Hypothalamus (tissue), 51 donors: ENCODE results near the gene LAMTOR1.

ENCODE experiments used
- DNase-seq, 51 donors: peaks; one replicate each; lab custom pipeline; 2025; lab: John Stamatoyannopoulos, UW

The LAMTOR1 gene

DNA sequence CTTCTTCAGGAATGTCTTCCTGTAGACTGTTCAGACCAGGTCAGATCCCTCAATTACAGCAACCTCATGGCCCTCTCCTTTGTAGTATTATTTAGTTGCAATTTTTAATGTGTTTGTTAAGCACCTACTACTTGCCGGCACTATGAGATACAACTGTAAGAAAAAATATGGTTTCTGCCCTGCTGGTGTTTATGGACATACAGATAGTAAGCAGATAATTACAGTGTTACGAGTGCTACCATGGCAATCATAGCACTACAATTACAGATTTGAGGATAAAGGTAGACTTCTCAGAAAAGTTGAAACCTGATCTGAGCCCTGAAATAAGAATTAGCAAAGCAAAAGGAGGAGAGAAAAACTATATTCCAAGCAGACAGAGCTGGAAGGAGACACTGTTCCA lies 19.7 kb downstream of the LAMTOR1 start:
- no peak for DNase-seq

DNA sequence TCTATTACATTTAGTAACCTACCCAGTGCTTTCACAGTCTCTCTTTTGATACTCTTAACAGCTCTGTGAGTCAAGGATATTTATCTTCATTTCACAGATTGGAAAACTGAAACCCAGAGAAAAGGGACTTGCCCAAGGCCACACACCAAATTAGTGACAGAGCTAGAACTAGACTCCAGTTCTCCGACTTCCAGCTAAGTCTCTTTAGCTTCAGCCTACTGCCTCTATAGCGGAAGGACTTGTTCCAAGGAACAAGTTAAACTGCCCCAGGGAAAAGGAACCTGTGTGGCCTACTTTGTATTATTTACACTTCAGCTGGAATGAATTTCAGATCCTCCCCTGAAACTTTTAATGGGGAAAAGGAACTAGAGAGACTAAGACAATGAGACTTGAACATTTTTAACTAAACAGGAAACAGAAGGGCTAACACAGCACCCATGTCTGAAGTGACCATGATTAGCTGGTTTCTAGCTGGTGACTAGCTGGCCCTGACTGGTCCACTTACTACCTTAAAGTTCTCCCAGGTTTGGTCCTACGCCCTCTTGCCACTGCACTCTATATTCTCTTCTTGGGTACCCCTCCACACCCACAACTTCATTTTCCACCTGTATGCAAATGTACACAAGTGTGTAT lies 21.2 kb downstream of the LAMTOR1 start:
- no peak for DNase-seq

DNA sequence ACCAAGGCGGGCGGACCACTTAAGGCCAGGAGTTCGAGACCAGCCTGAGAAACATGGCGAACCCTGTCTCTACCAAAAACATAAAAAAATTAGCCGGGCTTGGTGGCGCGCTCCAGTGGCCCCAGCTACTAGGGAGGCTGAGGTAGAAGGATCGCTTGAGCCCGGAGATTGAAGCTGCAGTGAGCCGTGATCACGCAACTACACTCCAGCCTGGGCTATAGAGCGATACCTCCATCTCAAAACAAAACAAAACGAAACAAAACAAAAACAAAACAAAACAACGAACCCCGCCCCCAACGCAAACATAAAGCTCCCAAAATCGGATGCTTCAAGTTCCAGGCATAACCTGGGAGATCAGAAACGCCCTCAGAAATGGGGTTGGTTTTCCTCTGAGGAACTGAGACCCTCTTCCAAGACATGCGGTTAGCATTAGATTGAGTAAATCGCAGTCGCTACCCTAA lies 21.9 kb downstream of the LAMTOR1 start:
- DNase-seq = no peak

DNA sequence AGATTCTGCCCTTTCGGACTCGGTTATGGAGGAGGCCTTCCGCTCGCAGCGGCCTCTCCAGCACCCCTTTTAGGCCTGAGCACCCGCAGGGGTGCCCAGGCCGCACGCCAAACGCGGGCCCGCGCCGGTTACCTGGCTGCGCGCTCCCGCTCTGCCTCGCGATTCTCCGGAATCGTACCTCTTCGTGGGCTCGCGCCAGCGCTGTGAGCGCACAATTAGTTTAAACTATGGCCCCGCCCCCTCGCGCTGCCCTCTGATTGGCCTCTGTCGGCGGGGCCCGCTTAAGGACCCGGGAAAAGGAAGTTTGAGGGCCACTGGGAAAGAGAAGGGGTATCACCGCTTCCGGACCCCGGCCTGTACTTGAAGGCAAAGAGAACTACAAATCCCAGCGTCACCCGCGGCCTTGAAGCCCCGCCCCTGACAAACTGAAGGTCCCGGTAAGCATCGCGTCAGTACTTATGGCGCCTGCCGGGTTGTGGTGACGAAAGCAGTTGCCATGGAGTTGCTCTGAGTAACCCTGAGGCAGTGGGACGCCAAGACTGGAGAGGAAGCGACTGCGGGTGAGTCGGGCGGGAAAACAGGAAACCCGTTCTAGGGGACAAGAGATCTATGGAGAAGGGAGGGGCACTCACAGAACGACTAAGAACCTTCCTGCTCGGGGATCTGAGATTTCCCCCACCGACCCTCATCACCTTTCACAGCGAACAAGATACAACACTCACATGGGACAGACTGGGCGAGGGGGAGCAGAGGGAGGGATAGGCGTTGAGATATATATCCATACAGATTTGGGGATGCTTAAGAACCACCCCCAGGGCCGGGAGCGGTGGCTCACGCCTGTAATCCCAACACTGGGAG lies 22.5 kb downstream of the LAMTOR1 start, which contains the start of the genes LRRC51 and NUMA1:
Gene LRRC51, plus strand, starts transcription at position 525 of the 858 bp plus-strand sequence. CDS start 8,234 bp downstream, outside the sequence.
Gene NUMA1, minus strand, starts transcription at position 217 of the 858 bp plus-strand sequence. CDS start 44,599 bp downstream, outside the sequence.
- peak; percentile 61 to 100 (median 98) for DNase-seq

DNA sequence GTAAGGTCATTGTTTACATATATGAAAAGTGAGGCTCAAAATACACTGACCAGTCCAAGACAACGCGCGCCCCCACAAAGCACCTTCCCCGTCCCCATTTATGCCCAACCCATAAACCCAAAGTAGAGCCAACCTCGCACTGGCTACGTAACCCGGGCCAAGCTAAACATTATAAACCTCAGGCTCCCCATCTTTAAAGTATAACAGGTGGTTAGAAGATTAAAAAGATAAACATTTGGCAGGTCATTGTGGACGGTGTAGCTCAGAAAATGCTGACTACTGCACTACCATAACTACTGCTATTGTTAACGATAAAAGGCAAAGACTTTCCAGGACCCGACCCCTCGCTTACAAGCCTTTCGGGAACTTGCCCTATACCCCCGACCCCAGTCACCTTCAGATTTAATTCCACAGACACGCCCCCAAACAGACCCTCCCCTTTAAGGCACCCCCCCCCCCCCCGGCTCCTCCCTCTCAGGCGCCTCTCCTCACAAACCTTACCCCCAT lies 23.2 kb downstream of the LAMTOR1 start:
- DNase-seq = peak in 1 of 51 donors; percentile 59

DNA sequence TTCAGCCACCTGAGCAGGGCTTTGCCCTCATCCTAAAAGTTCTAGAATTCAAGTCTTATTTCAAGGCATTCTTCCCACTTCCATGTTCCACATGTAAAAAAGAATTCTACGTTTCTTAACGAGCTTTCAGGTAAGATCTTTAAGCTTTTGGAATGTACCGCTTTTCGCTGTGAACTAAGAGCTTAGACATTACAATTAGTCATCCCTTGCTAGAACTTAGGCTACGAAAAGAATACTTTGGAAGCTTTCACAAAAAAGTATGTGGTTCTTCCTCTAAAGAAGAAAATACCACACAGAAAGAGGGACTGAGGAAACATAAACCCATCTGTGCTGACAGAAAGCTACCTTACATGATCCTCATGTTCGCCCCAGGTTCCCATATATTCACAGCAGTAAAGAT lies 24.6 kb downstream of the LAMTOR1 start:
- no peak for DNase-seq

DNA sequence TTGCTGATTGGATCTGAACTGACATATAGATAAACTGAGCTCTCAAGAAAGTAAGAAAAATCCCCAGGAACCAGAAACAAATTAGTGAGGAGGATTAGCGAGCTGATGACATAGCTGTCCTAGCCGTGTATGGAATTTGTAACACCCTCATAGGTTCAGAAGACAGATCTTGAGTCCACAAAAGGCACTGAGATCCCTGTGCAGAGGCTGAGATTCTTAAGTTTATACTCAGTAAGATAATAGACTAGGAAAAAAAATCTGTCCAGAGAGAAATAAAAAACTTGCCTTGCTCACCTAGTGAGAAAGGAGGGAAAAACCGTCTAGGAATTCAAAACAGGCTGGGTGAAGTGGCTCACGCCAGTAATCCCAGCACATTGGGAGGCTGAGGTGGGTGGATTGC lies 27.3 kb downstream of the LAMTOR1 start:
- no peak for DNase-seq

DNA sequence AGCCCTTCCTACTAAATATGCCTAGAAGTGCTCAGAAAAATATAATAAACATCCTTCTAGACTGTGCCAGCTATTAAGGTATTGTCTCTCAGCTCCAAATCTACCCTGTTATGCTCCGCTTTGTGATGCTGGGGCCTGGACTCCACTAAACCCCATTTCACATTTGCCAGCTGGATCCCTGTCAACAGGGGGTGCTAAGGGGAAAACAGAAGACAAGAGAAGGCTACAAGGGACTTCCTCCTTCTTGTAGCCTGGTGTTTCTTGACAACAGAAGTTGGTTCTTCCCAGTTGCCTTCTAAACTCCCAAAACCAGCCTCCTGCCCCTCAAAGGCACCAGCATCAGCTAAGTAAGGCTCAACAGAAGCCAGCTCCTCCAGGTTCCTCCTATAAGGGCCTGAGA lies 28.0 kb downstream of the LAMTOR1 start:
- peak in 6 of 51 donors; percentile 4 to 27 (median 10) for DNase-seq

DNA sequence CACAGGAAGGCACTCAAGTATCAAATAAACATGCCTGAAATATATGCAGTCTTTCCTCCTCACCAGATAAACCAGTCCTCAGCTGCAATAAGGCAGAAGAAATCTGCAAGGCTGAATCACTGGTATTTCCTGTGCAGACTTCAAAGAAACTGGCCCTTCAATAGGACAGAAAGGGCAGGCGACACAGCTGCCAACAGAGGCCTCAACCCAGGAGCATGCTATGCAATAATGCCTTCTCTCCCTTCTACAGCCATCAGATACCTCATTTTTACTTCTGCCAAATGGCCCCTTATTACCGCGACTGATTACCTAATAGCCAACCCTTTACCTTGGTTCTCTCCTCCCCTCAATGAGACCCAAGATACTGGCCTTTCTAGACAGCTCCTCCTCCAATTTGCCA lies 30.7 kb downstream of the LAMTOR1 start:
- DNase-seq = no peak

DNA sequence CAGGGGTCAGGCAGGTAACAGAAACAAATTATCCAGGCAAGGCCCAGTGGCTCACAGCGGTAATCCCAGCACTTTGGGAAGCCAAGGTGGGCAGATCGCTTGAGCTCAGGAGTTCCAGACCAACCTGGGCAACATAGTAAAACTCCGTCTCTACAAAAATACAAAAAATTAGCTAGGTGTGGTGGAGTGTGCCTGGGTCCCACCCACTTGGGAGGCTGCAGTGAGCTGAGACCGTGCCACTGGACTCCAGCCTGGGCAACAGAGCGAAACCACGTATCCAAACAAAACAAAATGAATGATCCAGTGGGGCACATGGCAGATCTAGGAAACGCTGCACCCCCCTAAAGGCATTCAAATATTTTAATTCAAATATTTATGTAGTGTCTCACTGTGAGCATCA lies 32.6 kb downstream of the LAMTOR1 start:
- no peak for DNase-seq

DNA sequence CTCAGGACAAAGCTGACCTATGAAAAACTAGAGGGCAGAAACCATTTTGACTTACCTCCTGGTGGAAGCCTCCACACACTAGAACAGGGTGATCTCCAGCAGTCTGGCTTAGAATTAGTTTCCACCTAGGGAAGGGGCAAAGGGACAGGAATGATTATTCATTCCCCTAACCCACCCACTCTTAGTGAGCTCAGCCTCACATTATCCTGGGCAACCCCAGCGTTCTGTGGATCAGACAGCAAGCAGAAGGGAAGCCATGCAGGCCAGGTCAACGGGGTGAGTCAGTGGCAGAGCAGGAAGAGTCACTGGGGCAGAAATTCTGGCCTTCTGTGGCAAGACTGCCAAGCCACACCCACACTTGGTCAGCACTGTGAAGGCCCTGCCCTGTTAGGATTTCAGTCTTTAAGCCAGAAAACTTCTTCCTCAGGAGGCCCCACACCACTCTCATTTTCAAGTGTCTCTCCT lies 33.3 kb downstream of the LAMTOR1 start:
- peak in 28 of 51 donors; percentile 6 to 74 (median 40) for DNase-seq

DNA sequence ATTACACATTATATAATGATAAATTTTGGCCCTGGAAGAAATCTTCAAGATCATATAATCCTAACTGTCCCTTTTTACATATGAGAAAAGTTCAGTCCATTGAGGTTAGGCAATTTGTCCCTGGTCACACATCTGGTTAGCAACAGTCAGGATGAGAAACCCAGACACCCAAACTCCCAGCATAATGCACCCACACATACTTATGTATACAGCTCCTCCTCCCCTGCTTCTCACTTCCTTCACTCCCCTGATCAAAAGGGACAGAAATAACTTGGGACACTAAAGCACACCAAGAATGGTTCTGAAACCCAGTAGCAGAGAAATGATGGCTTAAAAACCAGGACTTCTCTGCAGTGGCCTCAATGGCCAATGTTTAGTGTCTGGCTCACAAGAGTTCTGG lies 33.9 kb downstream of the LAMTOR1 start:
- no peak for DNase-seq

DNA sequence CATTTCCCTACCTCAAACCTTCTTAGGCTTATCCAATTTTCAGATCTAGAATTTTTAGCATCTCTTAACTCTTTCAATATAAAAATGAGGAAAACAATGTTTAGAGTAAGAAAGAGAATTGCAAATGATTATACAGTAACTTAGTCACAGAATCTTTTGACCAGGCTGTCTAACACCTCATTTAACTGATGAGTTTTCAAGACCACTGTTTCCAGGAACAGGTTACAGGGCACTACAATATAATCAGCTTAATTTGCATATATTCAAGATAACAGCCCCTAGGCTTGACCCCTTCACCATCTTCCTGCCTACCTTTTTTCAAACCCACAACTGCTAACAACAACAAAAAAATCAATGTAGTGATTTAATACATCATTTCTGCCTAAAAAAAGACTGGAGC lies 35.4 kb downstream of the LAMTOR1 start:
- no peak for DNase-seq

DNA sequence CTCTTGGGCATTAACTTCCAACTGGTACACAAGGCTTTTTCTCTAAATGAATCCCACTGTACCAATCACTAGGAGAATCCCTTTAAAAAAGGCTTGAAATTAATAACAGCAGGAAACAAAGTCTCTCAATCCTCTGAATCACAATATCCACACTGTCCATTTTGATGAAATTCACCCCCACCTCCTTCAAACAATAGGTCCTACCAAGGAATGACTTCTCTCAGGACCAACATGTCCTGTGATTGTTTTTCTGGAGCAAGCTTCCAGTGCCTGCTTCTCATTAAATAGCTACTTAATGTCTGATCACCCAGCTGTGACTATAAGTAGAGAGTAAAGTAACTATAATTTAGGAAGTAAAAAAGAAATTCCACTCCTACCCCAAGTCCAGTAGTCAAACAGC lies 35.8 kb downstream of the LAMTOR1 start:
- DNase-seq = no peak

DNA sequence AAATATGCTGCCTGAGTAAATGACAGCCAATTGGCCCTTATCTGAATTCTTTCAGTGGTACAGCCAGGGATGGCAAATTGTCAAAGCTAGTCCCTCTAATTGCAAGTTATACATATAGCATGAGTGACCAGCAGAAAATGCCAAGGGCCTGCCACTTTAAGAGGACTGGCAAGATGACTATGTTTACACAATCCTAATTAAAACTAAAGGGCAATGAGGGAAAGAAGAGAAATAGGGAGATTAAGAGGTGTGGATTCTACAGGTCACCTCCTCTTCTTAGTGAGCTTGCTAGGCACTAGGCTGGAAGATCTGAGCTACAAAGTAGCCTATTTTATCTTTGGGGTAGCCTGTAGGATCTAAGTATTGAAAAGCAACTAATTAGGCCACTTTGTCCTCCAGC lies 36.2 kb downstream of the LAMTOR1 start:
- DNase-seq = no peak

DNA sequence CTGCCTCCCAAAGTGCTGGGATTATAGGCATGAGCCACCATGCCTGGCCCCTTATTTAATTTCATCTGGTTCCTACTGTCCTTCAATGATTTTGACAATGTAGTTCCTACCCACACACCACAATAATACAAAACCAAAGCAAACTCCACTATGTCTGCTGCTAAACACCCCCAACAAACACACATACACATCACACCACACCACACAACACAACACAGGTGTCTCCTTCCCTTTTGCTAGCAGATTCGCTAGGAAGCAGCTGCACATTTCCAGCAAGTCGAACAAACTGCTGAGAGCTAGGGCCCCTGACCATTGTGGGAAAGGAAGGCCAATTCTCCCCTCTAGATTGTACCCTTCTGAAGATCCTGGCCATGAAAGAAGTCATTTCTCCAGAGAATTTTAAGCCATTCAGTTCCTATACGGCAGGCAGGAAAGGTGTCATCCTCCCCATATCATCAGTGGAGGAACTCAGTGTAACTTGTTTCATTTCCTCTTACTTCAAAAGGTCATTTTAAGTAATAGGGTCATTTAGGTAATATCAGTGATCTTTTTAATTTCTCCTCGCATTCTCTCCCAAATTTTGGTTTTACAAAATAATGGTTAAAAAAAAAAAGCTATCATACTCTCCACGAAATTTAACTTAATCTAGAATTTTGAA lies 41.2 kb downstream of the LAMTOR1 start:
- no peak for DNase-seq

DNA sequence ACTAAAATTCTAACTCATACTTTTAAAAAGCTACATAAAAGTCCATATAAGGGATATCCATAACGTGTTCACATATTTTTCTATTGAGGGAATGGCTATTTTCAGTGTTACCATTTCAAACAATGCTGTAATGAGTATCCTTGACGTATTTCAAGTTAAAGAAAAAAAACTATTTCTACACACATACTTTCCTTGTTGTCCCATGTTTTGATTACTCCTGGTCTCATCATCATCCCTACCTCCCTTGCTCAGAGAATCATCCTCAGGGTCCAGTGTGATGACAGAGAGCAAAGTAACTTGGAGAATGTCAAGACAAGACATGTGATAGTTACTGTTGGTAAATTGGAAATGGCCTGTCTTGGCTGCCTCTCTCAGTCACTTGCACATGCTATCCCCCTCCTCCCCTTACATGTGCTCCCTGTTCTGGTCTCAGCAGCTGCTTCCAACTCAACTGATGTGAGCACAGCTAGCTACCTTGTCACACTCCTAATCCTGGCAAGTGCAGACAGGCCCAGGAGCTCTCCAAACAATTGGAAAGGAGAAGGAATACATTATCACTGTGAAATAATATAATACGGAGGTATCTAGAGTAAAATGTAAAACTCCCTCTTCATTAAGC lies 44.6 kb downstream of the LAMTOR1 start:
- no peak for DNase-seq

DNA sequence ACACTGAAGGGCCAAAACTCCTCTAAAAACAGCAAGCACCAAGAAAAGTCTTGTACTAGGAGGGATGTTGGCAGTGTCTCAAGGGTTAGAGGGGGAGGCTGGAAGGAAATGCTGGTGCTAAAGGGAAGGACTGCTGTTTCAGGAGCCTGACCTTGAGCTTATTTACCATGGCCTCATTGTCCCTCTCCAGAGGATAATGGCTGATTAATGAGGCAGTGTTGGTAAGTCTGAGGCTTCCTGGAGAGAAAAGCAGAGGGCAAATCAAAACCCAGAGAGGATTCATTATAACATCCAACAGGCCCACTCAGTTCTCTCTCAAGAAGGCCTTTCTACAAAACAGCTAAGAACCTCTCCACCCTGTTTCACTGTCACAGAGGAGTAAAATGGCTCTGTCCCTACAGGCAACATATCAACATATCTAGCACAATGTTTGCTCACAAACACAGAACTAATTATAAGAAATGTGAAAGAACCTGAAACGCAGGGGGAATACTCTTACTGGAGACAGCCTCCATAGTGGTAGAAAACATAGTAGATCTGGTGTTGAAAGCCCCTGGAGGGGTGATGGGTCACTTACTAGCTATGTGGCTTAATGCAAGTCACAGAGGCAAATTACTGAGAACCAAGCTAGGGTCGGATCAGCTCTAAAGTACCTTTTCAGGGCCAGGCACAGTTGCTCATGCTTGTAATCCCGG lies 54.2 kb downstream of the LAMTOR1 start:
- peak in 1 of 51 donors; percentile 5 for DNase-seq
